Ovary (tissue), 9 donors: ENCODE data around the gene BTNL2. TPM values are rescaled to one million over a fixed set of nuclear protein-coding genes. Genes with fewer than 3 reads are reported as not detected.

Experiments
- DNase-seq, 5 donors: peaks; one replicate each; pipeline ENCODE4 v3.0.0-alpha.2; 2019 to 2020
- H3K27ac ChIP-seq, 2 donors: fragments of 200-600 bp; one replicate each; pipeline versions ENCODE4 v1.5.1 to v1.8.0; 2019 to 2022
- H3K27me3 ChIP-seq: fragments of 200-600 bp; one replicate; pipeline ENCODE4 v1.8.0; 2022
- H3K36me3 ChIP-seq: fragments of 200-600 bp; sonication (generic); one replicate; pipeline ENCODE4 v1.5.1; 2019
- H3K4me1 ChIP-seq: one replicate; pipeline ENCODE4 v1.8.1; 2013; ENCODE audit warnings: mild to moderate bottlenecking, moderate library complexity; ENCODE audit not compliant: insufficient read depth
- H3K4me3 ChIP-seq: fragments of 200-600 bp; sonication (generic); one replicate; pipeline ENCODE4 v1.5.1; 2017
- H3K9me3 ChIP-seq, 2 donors: fragments of 200-600 bp in 1 of 2; sonication (generic) in 1 of 2; one replicate each; pipeline versions ENCODE4 v1.5.1 to v1.8.1; 2013 to 2019; ENCODE audit warnings: mild to moderate bottlenecking in 1 of 2, moderate library complexity in 1 of 2
- CTCF ChIP-seq, 3 donors: fragments of 450-650 bp in 2 of 3; fragments of 200-600 bp in 1 of 3; IDR thresholded peaks; one replicate each; pipeline versions ENCODE4 v1.5.1 to v1.8.0; 2016 to 2022; ENCODE audit warnings: antibody characterized with exemption in 3 of 3, mild to moderate bottlenecking in 1 of 3
- EP300 ChIP-seq: sonication (generic); formaldehyde crosslinking; IDR thresholded peaks from one replicate; pipeline ENCODE4 v1.6.1; 2017; ENCODE audit warnings: antibody characterized with exemption
- POLR2A ChIP-seq: fragments of 450-650 bp; IDR thresholded peaks from one replicate; pipeline ENCODE4 v1.6.1; 2017; ENCODE audit warnings: antibody characterized with exemption, mild to moderate bottlenecking, moderate library complexity
- WGBS, 3 donors: extraction: QIAGEN DNeasy Blood & Tissue Kit in 1 of 3; methylation state at CpG; one replicate each; pipeline versions ENCODE4 v1.1.5 to v1.1.7; 2013 to 2017; 5-methylcytosine and 5-hydroxymethylcytosine counted together
- intact Hi-C, 4 donors: fragments of 100-400 bp; cut with DNase I; formaldehyde crosslinking; loops; one replicate each; pipeline versions ENCODE4 v1.11.0 to v1.15.1; 2022 to 2023
- polyA plus RNA-seq, 2 donors: library from polyadenylated mRNA; stranded (reverse); fragments of 200-250 nt in 1 of 2; fragments of 350-450 nt in 1 of 2; fragmentation: Illumina TruSeq in 1 of 2; extraction: RNeasy Lipid Tissue Mini Kit (QIAGEN cat#74804) in 1 of 2; gene quantifications; one replicate each; pipeline ENCODE4 v1.2.3, GENCODE V29; 2013 to 2014
- total RNA-seq, 7 donors: library from RNA; depleted of rRNA in 2 of 7; stranded (reverse); fragments of >200 nt in 2 of 7; fragmentation: NEBNext Ultra II Directional in 3 of 7; extraction: Animal tissue kit (Norgen Biotek cat#: 25700) in 3 of 7; gene quantifications; one replicate each; pipeline versions ENCODE4 v1.1.0 to v1.2.4, GENCODE V29; 2016 to 2023
- donor health status: DM: no; HTN: no; CAD: no; lungs with moderate emphysema.
- donor health status: DM: no; HTN: no; CAD: no.
- donor health status: Bipolar disorder and iron deficiency.
- donor health status: DM: yes; HTN: yes; CAD: no.
- donor health status: DM: no; HTN: no; CAD: no.
- donor health status: DM: yes; HTN: yes; CAD: no.

BTNL2 gene
- total and polyA plus RNA-seq, 9 donors: not detected

GRCh38 chr6:32396028-32396427, 11.0 kb downstream of the BTNL2 start:
- Histone ChIP-seq H3K27ac (no peak overlapping the region), H3K9me3 (no peaks in the 10 kb centered on the region), H3K36me3 (no peaks in the 10 kb centered on the region), H3K4me3 (no peak overlapping the region), H3K27me3 (no peaks in the 10 kb centered on the region), H3K4me1 (no peaks in the 10 kb centered on the region)
- DNase-seq: no peak
- intact Hi-C loops: no loop called here
- WGBS, 3 donors: 87 to 97% (median 97%) methylated on average over 10 of the region's 10 CpGs
- no peak for TF ChIP-seq EP300
- no peak for TF ChIP-seq CTCF (IDR thresholded peaks at IDR 0.05)
- TF ChIP-seq POLR2A: no peak

DNA sequence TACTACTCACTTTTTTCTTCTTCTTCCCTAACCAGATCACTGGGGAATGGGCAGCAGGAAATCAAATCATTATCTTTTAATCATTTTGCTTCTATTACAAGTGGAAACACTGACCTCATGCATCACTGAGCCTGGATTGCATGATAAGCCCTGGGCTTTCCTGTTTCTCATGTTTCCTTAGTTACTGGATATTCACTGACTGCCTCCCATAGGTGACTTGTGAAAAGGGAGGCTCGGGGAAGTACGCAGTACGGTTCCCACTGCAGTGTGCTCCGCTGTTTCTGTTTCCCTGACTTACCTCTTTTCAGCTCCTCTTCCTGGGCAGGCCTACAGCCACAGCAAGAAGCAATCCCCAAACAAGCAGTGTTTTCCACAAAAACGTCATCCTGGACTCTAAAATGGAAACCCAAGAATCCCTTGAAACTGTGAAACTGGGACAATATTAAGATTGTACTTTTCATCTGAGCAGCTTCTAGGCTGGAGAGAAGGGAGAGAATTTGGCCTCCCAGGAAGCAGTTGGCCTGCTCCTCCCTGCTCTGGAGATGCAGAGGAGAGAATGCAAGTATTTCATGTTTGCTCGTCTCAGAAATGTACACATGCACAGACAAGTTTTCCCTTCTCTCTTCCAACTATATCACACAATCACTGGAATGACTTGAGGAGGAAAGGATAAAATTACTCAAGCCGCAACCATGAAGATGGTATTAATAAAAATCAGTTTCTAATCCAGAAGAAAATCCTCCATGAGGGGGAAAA, 13.1 kb downstream of the BTNL2 start:
- no peak overlapping the region for H3K4me3 ChIP-seq
- H3K27ac ChIP-seq: no peak overlapping the region
- no peaks in the 10 kb centered on the region for H3K4me1 ChIP-seq
- no peak for DNase-seq
- no peaks in the 10 kb centered on the region for H3K9me3 ChIP-seq
- intact Hi-C loops: no loop called here
- TF ChIP-seq CTCF (IDR thresholded peaks at IDR 0.05) (no peak), POLR2A (no peak)
- 64 to 87% (median 84%) methylated on average over 7 of the region's 7 CpGs for WGBS, 3 donors
- no peaks in the 10 kb centered on the region for H3K36me3 ChIP-seq
- no peaks in the 10 kb centered on the region for H3K27me3 ChIP-seq

DNA sequence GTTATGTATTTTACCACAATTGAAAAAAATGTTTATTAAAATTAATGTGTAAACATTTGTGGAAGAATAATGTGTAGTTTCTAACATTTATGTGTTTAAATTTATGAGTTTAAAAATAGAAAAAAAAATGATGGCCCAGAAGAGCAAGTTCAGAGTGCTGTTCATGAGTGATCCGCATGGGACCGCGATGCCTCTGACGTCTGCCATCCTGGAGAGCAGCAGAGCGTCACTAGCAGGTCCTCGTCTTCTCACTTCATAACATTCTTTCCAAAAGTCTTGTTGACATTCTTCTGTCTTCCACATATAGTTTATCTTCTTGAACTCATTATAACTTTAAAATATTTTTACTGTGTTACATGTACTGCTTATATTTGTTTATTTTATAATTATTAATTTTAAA, 15.5 kb downstream of the BTNL2 start:
- WGBS, 3 donors: 69 to 75% (median 71%) methylated on average over 6 of the region's 6 CpGs
- intact Hi-C loops: no loop called here
- Histone ChIP-seq H3K27ac (no peak overlapping the region), H3K27me3 (no peaks in the 10 kb centered on the region), H3K4me3 (no peak overlapping the region), H3K36me3 (no peaks in the 10 kb centered on the region), H3K4me1 (no peaks in the 10 kb centered on the region), H3K9me3 (no peaks in the 10 kb centered on the region)
- no peak for DNase-seq
- no peak for TF ChIP-seq EP300

GRCh38 chr6:32387589-32388340, 19.2 kb downstream of the BTNL2 start:
- Histone ChIP-seq H3K36me3 (no peaks in the 10 kb centered on the region), H3K27ac (no peak overlapping the region), H3K9me3 (no peaks in the 10 kb centered on the region), H3K4me1 (no peaks in the 10 kb centered on the region), H3K4me3 (no peak overlapping the region), H3K27me3 (no peaks in the 10 kb centered on the region)
- intact Hi-C loops: no loop called here
- no peak for TF ChIP-seq EP300
- TF ChIP-seq CTCF (IDR thresholded peaks at IDR 0.05): no peak
- TF ChIP-seq POLR2A: no peak
- 38 to 53% (median 45%) methylated on average over 6 of the region's 6 CpGs for WGBS, 3 donors
- no peak for DNase-seq

GRCh38 chr6:32386040-32386439, 20.9 kb downstream of the BTNL2 start:
- Histone ChIP-seq H3K36me3 (no peaks in the 10 kb centered on the region), H3K4me3 (no peak overlapping the region), H3K27ac (no peak overlapping the region), H3K27me3 (no peaks in the 10 kb centered on the region), H3K4me1 (no peaks in the 10 kb centered on the region), H3K9me3 (no peaks in the 10 kb centered on the region)
- 91 to 100% (median 100%) methylated on average over 1 of the region's 1 CpG for WGBS, 3 donors
- no peak for TF ChIP-seq EP300
- no peak for TF ChIP-seq POLR2A
- TF ChIP-seq CTCF (IDR thresholded peaks at IDR 0.05): no peak
- intact Hi-C loops: no loop called here
- no peak for DNase-seq
